NCI-H2196 treated with DMSO at 0.1 percent for 48 hours (cell line): Measurements from ENCODE around the gene SUSD1.
"Not testable (repeated sequence)": the region's sequence is repeated elsewhere in the genome, so short reads cannot be mapped to it uniquely, and the experiment has no call there.

Experiments used
- DNase-seq: peaks from one replicate; lab custom pipeline; 2025; ENCODE audit not compliant: unreplicated experiment; lab: John Stamatoyannopoulos, UW

Gene SUSD1

GRCh38 chr9:112132356-112132755 is 42.7 kb downstream of the SUSD1 start:
- no peak for DNase-seq

GRCh38 chr9:112130997-112131396 is 44.1 kb downstream of the SUSD1 start:
- DNase-seq: no peak

DNA sequence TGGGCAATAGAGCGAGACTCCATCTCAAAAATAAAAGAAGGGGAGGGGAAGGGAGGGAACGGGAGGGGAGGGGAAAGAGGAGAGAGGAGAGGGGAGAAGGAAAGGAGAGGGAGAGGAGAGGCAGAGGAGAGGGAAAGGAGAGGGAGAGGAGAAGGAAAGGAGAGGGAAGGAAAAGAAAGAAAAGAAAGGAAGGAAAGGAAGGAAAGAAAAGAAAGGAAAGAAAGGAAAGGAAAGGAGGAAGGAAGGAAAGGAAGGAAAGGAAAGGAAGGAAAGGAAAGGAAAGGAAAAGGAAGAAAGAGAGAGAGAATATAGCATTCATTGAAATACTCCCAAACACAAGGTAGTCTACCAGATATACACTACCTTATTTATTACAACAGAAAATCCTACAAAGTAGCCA is 44.8 kb downstream of the SUSD1 start:
- DNase-seq: no peak

DNA sequence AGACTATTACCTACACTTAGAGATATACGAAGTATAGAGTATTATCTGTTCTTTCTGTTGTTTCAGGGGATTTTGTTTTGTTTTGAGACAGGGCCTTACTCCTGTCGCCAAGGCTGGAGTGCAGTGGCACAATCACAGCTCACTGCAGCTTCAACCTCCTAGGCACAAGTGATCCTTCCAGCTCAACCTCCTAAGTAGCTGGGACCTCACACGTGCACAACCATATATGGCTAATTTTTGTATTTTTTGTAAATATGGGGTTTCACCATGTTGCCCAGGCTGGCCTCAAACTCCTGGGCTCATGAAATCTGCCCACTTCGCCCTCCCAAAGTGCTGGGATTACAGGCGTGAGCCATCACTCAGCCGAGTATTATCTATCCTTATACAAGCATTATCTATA is 45.9 kb downstream of the SUSD1 start:
- no peak for DNase-seq

GRCh38 chr9:112128399-112128798 is 46.7 kb downstream of the SUSD1 start:
- not testable (repeated sequence) for DNase-seq

DNA sequence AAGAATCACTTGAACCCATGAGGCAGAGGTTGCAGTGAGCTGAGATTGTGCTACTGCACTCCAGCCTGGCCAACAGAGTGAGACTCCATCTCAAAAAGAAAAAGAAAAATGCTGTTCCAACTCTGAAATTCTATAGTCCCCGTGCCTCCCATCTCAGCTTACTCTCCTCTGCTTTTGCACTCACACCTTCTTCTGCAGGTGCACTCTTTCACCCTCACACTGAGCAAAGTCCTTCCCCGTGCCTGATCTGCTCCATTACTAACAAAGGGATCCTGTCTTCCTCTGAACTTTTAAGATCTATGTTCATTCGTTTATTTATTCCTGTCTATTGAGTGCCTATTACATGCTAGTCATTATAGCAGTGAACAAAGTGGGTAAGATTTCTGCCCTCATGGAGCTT is 47.8 kb downstream of the SUSD1 start:
- no peak for DNase-seq

DNA sequence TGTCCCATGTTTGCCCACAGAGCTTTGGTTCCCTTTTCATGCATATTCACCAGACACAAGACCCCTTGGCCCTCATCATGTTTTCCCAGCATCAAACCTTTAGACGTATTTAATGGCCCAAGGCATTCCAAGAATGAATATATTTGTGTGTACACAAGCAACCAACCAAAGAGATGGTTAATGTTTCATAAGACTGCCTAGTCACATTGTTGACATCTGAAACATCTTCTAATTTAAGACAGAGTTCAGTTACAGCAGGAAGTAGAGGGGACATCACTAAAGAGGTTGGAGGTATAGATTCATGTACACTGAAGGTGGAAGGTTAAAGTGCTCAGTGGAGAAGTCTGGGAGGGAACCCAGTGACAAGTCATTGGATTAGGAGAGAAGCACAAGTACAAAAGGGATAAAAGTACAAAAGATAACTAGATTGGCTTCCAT is 49.1 kb downstream of the SUSD1 start:
- DNase-seq: no peak

DNA sequence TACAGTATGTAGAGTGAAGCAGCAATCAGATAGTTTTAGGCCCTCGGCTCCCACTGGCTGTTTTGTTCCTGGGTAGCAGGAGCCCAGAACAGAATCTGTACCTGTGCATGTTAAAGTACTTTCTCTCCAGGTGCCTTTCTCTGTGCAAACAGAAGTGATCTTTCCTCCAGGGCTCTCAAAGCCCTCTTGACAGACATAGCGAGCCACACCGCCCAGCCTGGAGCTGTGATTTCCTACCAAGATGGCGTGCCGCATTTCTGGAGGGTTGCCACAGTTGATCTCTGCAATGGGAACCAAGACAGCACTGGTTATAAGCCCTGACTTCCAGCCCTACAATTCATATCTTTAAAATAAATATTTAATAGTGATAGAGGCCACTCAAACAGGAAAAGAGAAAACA is 50.9 kb downstream of the SUSD1 start:
- DNase-seq: no peak

DNA sequence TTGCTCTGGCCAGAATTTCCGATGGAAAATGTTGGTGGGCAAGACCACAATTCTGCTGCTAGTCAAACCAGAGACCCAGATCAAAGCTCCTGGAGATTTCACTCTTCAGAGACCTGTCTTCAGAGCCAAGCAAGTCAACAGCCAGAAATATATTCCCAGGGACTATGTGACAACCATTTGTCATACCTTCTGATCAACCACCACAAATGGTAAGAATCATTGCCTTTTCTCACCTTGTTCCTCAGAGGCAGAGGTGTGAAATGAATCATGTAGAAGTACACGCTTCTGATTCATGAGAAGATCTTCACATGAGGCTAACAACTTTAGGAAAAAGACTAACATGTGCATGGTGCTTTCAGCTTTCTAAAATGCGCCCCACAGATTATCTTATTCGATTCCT is 53.5 kb downstream of the SUSD1 start:
- no peak for DNase-seq

GRCh38 chr9:112120439-112120925 is 54.6 kb downstream of the SUSD1 start:
- DNase-seq: no peak

DNA sequence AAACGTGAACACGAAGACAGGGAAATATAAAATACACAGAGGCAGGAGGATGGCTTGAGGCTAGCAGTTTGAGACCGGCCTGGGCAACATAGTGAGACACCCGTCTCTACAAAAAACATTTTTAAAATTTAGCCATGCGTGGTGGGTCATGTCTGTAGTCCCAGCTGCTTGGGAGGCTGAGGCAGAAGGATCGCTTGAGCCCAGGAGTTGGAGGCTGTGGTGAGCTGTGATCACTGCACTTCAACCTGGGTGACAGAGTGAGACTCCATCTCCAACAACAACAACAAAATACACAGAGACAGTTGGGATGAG is 55.1 kb downstream of the SUSD1 start:
- no peak for DNase-seq

GRCh38 chr9:112119225-112120029 is 55.7 kb downstream of the SUSD1 start:
- DNase-seq: no peak

DNA sequence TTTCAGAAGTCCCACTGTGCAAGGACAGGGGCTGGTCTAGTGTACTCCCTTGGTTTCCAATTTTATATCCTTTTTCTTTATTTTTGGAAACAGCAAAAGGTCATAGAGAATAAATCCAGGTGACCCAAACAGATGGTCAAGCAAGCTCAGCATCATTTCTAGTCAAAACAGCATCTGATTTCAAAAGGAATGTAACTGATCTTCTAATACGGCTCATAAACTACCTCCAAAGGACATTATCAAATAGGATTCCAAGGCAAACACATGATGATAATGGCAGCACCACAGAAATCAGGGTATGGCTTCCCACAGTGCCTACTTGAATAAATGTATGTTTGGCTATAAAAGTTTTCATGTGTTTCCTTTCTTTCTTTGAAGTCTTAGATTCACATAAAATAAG is 57.1 kb downstream of the SUSD1 start:
- DNase-seq: no peak

DNA sequence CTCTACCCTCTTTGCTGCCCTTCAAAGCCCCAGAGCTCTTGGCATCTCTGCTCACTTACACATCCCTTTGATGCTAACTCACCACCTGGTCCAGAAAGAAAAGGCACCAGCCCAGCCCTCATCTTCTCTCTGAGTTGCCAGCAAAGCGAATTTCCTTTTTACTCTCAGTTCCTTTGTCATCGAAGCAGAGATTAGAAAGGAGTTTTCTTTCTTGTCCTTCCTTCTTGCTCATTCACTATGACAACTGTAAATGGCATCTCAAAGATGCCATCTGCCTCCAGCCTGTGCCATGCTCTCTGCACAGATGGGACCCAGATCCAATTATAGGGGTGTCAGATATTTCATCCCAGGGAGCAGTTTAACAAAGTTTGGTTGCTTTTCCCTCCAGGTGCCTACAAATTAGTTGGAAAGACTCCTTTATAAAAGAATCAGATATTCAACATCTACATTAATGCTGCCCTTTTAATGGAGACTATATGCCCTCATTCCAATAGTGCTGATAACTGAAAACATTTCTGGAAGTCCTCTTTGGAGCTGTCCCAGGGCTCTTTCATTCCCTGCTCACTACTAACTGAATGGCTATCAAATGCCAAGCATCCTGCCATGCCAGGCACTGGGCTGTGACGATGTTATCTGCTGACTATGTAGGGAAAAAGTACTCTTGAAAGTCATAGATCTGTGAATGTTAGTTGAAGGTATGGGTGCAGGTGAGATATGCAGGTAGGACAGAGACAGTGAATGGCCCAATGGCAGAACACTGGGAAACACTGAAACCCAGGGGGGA is 58.9 kb downstream of the SUSD1 start:
- DNase-seq: no peak

- no peak for DNase-seq
Observed at GRCh38 chr9:112115109-112115508, 60.0 kb downstream of the SUSD1 start.

- DNase-seq: no peak
Observed at GRCh38 chr9:112112941-112113681, 62.0 kb downstream of the SUSD1 start.

- no peak for DNase-seq
Observed at GRCh38 chr9:112112519-112112918, 62.6 kb downstream of the SUSD1 start.

DNA sequence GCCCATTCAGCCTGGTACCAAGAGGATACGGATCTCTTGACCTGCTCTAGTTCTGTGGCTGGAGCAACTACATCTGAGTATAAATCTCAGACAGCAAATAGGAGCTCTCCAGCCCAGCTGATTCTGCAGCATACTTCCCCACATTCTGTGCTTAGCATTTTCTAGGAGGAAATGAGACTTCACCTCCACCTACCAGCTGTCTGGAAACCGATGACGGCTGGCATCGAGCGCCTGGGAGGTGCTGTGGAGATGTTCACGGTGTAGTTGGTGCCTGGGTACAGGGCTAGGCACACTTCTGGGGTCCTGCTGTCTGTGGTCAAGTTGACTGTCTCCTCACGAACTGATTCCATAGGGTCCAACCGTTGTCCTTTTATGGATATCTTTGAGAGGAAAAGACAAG is 63.6 kb downstream of the SUSD1 start:
- no peak for DNase-seq

GRCh38 chr9:112110777-112111113 is 64.4 kb downstream of the SUSD1 start:
- no peak for DNase-seq

- DNase-seq: no peak
Observed at GRCh38 chr9:112110094-112110776, 64.9 kb downstream of the SUSD1 start.

- DNase-seq: no peak
Observed at GRCh38 chr9:112104901-112105300, 70.2 kb downstream of the SUSD1 start.
